ENCODE measurements around the gene TENM4. TPM values are rescaled to one million over a fixed set of nuclear protein-coding genes. Genes with fewer than 3 reads are reported as not detected.

Gene TENM4
- total RNA-seq, 2 donors from 2014 or later: 2.6 to 6.8 TPM

DNA sequence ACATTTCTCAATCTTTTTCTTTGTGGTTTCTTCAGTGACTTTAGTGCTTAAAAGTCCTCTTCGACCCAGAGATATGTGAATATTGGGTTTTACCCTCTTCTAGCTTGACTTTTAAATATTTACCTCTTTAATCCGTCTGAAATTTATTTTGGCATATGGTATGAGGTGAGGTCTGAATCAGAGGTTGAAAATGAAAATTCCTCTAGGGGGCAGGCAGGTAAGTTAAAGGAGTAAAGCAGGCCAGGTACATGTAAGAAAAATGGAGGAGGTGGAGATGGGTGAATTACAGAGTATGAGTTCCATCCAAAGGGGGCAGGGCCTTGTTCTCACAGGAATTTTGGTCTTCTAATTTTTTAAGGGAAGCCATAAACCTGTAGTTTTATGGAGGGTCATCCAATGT is 602.4 kb downstream of the TENM4 start:
- Histone ChIP-seq H3K27me3 (replicated peaks; ENCODE audit: insufficient read depth) (no peaks in the 10 kb centered on the region), H3K27ac (no peak overlapping the region), H3K4me3 (no peak overlapping the region), H3K36me3 (no peaks in the 10 kb centered on the region), H3K9me3 (no peaks in the 10 kb centered on the region), H3K4me1 (replicated peaks) (no peaks in the 10 kb centered on the region)
- 37% methylated on average over 2 of the region's 2 CpGs for WGBS
- peak; percentile 29 for DNase-seq (ENCODE audit: low spot score)
- intact Hi-C loops (cut with DNase I): no loop called here
- peak; percentile 45 for TF ChIP-seq POLR2AphosphoS5 (IDR thresholded peaks at IDR 0.05)
- TF ChIP-seq, protein P1, sequence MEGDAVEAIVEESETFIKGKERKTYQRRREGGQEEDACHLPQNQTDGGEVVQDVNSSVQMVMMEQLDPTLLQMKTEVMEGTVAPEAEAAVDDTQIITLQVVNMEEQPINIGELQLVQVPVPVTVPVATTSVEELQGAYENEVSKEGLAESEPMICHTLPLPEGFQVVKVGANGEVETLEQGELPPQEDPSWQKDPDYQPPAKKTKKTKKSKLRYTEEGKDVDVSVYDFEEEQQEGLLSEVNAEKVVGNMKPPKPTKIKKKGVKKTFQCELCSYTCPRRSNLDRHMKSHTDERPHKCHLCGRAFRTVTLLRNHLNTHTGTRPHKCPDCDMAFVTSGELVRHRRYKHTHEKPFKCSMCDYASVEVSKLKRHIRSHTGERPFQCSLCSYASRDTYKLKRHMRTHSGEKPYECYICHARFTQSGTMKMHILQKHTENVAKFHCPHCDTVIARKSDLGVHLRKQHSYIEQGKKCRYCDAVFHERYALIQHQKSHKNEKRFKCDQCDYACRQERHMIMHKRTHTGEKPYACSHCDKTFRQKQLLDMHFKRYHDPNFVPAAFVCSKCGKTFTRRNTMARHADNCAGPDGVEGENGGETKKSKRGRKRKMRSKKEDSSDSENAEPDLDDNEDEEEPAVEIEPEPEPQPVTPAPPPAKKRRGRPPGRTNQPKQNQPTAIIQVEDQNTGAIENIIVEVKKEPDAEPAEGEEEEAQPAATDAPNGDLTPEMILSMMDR (IDR thresholded peaks at IDR 0.05): peak in 2 of 4 experiments; percentile 28 to 52
- no peak for TF ChIP-seq POLR2A (IDR thresholded peaks at IDR 0.05)

DNA sequence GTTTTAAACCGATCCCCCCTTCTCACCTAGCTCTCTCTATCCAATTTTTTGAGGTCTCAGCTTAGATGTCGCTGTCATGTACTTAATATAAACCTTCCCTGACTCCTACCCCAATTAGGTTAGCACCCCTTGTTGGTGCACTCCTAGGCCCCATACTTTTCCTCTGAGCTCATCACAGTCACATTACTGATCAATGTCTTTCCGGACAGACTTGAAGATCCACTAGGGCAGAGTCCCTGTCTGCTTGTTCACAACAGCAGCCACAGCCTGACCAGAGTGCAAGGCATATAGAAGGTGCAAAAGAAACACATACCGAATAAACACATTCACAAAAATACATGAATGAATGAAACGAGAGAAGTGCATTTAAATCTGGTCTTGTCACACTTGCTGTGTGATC is 605.2 kb downstream of the TENM4 start:
- H3K27me3 ChIP-seq (replicated peaks; ENCODE audit: insufficient read depth): no peaks in the 10 kb centered on the region
- H3K36me3 ChIP-seq: no peaks in the 10 kb centered on the region
- no peaks in the 10 kb centered on the region for H3K4me1 ChIP-seq (replicated peaks)
- TF ChIP-seq POLR2AphosphoS5 (IDR thresholded peaks at IDR 0.05) (no peak), POLR2A (IDR thresholded peaks at IDR 0.05) (no peak)
- TF ChIP-seq, protein P1 (IDR thresholded peaks at IDR 0.05): no peak
- no peak overlapping the region for H3K27ac ChIP-seq
- no peak for DNase-seq (ENCODE audit: low spot score)
- H3K9me3 ChIP-seq: no peaks in the 10 kb centered on the region
- intact Hi-C loops (cut with DNase I): no loop called here
- WGBS: 96% methylated on average over 5 of the region's 5 CpGs
- H3K4me3 ChIP-seq: no peak overlapping the region

DNA sequence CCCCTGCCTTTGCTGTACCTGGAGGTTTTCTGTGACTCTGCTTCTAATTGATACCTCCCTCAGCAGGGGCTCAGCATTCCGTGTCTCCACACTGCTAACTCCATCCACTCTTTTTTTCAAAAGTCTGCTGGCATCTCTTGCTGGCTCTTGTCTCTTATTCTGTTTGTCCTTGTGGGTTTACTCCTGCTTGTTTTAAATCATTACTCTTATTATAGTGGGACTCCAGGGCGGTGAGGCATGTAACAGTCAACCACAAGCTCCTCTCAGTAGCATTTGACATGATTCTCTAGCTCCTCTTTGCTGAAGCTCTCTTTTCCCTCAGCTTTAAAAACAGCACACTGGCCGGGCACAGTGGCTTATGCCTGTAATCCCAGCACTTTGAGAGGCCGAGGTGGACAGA is 605.9 kb downstream of the TENM4 start:
- Histone ChIP-seq H3K9me3 (no peaks in the 10 kb centered on the region), H3K36me3 (no peaks in the 10 kb centered on the region), H3K27me3 (replicated peaks; ENCODE audit: insufficient read depth) (no peaks in the 10 kb centered on the region), H3K4me1 (replicated peaks) (no peaks in the 10 kb centered on the region), H3K27ac (no peak overlapping the region), H3K4me3 (no peak overlapping the region)
- TF ChIP-seq POLR2AphosphoS5 (IDR thresholded peaks at IDR 0.05) (no peak), POLR2A (IDR thresholded peaks at IDR 0.05) (no peak)
- TF ChIP-seq, protein P1 (IDR thresholded peaks at IDR 0.05): no peak
- WGBS: 86% methylated on average over 4 of the region's 4 CpGs
- intact Hi-C loops (cut with DNase I): no loop called here
- no peak for DNase-seq (ENCODE audit: low spot score)

DNA sequence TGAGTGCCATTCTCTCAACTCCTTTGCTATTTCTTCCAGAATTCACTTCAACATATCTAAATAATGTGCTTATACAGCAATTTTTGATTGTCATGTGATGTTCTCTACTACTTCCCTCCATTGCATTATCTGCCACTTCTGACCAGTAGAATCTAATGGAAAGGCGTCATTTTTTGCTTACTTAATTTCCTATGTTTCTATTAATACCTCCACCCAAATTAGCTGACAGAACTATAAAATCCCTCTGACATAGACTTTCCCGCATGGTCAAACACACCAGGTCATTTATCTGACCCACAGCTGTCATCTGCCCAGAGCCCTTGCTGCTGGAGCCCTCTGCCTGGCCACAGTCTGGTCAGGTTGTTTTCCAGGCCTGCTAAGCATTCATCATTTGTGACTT is 607.6 kb downstream of the TENM4 start:
- Histone ChIP-seq H3K9me3 (no peaks in the 10 kb centered on the region), H3K4me1 (replicated peaks) (no peaks in the 10 kb centered on the region), H3K27me3 (replicated peaks; ENCODE audit: insufficient read depth) (no peaks in the 10 kb centered on the region), H3K27ac (no peak overlapping the region), H3K36me3 (no peaks in the 10 kb centered on the region), H3K4me3 (no peak overlapping the region)
- WGBS: 83% methylated on average over 2 of the region's 2 CpGs
- intact Hi-C loops (cut with DNase I): no loop called here
- no peak for DNase-seq (ENCODE audit: low spot score)
- TF ChIP-seq POLR2A (IDR thresholded peaks at IDR 0.05) (no peak), POLR2AphosphoS5 (IDR thresholded peaks at IDR 0.05) (no peak)
- TF ChIP-seq, protein P1 (IDR thresholded peaks at IDR 0.05): no peak

DNA sequence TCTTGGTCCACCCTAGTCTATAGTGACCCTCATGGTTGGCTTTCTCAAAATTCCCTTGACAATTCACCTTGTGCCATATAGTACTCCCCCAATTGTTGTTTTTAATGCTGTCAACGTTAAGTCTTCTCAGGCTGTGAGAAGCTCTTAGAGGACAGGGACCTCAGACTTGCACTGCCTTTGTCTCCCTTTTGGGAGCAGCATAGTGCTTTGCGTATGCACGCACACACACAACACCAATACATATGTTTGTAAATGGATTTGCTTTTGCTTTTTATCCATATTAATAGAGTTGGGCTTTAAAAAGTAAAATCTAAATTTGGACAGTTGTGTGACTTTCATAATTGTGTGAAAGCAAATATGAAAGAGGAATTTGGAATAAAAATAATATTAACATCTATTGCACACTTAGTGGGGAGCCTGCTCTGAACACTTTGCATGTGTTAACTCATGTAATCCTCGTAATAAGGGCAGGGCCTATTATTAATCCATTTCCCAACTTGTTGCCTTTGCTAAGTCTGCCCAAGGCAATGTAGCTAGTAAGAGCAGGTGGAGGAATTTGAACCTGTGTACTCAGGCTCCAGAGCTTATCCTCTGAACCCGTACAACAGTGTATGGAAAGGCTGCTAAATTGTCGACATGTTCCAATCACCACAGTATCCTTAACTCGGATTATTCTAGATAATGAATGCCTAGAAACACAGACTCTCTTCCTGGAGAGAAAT is 608.4 kb downstream of the TENM4 start:
- Histone ChIP-seq H3K27me3 (replicated peaks; ENCODE audit: insufficient read depth) (no peaks in the 10 kb centered on the region), H3K4me3 (no peak overlapping the region), H3K27ac (no peak overlapping the region), H3K36me3 (no peaks in the 10 kb centered on the region), H3K4me1 (replicated peaks) (no peaks in the 10 kb centered on the region), H3K9me3 (no peaks in the 10 kb centered on the region)
- no peak for TF ChIP-seq POLR2A (IDR thresholded peaks at IDR 0.05)
- TF ChIP-seq POLR2AphosphoS5 (IDR thresholded peaks at IDR 0.05): no peak
- TF ChIP-seq, protein P1 (IDR thresholded peaks at IDR 0.05): no peak
- intact Hi-C loops (cut with DNase I): no loop called here
- WGBS: 93% methylated on average over 7 of the region's 7 CpGs
- DNase-seq (ENCODE audit: low spot score): no peak
